GM19193 (cell line): Measurements from ENCODE around the gene MICALL1.

Experiments
- POLR2A ChIP-seq: IDR thresholded peaks from 4 replicates; pipeline ENCODE4 v1.6.1; 2011; ENCODE audit not compliant: insufficient read depth, insufficient read length; ENCODE audit errors: extremely low read depth

Gene MICALL1

DNA sequence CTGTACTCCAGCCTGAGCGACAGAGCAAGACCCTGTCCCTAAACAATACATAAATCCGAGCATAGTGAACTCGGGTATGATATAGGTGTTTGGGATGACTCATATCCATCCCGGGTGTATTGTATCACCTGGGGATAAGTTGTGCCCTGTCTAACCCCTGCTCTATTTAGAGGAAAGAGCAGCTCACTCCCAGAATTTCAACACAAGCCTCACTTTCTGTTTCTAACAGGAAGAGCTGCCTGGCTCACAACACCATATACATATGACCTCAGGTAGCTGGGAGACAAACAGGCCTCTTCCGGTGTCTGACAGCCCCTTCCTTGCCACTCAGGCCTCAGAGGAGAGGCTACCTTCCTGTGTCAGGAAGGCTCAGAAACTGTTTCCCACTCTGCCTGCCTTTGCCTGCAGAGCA is 9.9 kb upstream of the MICALL1 start:
- TF ChIP-seq POLR2A: peak; percentile 44

DNA sequence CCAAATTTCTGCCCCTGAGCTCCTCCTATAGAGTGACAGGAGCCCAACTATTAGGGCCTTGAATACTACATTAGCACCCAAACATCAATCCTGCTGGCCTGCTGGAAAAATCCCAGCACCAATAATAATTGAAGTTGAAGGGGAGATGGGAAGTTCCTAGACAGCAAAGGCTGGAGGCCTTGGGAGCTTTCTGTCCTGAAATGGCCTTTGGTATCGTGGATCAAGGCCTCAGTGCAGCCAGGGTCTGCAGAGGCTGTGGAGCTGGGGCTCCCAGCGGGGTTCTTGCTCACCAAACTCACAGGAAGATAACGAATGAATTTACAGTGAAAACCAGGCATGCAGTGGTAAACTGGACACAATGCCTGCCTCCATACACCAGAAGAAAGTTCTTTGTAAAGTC is 9.2 kb upstream of the MICALL1 start:
- no peak for TF ChIP-seq POLR2A

- TF ChIP-seq POLR2A: no peak
Observed at GRCh38 chr22:37897807-37898206, 8.3 kb upstream of the MICALL1 start.

DNA sequence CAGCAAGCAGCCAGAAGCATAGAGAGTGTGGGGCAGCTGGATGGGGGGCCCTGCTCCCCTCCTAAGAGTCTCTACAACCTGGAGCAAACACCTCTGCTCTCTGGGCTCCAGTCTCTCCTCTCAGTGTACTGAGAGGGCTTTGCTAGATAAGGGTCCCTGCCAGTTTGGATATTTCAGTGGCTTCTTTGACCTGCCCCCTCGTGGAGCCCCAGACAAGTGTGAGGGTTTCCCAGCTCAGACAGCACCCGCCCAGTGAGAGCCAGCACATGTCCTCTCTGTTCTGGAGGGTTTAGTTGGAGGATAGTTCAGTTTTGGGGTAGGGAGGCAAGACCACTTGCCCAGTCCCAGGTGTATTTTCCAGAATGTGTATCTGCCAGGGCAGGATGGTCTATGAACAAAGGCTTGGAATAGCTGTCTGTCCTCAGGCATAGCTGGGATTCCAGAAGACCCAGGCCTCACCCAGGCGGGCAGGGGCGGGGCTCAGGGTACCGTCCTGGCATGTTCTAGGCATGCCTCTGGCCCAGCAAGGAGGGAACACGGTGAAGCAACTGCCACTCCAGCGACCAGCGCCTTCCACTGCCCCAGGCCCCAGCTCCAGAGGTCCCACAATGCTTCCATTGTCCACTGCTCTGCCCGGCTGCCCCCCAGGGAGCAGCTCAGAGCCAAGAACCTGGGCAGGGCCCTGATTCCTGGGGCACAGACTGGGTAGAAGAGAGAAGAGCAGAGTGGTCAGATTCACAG is 7.5 kb upstream of the MICALL1 start:
- no peak for TF ChIP-seq POLR2A

DNA sequence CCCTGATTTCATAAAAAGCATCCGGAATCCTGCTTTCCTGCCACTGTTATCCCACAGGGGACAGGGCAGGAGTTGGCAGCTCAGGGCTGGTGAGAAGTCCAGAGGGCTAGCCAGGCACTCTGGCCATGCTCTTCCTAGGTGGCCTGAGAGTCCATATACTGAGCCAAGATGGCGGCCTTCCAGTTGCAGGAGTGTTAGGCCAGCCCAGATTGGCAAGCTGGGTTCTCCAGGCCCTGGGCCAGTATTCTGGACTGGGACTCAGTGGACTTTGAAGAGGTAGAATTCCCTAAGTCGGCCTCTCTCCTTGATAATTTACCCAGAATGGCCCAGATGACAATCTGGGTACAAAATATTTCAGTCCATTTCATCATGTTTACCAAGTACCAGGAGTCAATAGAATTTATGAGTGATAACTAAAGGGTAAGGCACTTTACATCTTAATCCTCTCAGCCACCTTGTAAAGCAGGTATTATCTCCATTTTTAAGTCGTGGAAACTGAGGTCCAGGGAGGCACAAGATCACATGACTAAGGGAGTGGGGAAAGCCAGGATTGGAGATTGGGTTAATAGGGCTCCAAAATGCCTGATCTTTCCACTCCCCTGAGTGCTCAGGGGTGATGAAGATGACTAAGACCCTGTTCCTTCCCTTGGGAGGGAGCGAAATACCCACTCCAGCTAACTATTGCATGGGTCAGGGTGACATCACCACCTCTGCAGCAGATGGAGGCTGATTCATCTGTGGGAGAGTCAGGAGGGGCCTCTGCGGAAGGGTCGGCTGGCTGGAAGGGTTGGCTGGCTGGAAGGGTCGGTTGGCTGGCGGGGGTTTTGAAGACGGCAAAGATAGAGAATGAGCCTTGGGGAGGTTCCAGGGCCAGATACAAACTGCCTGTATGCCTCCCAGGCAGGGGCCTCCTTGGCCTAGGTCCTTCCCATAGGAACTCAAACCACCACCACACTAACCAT is 1.2 kb upstream of the MICALL1 start:
- TF ChIP-seq POLR2A: no peak

- TF ChIP-seq POLR2A: peak; percentile 53
Observed at GRCh38 chr22:37906364-37907008, 389 bp downstream of the MICALL1 start.

GRCh38 chr22:37907036-37907954 is 1.2 kb downstream of the MICALL1 start:
- TF ChIP-seq POLR2A: no peak

GRCh38 chr22:37909766-37910165 is 3.7 kb downstream of the MICALL1 start:
- no peak for TF ChIP-seq POLR2A

- TF ChIP-seq POLR2A: no peak
Observed at GRCh38 chr22:37910890-37911672, 5.0 kb downstream of the MICALL1 start.

DNA sequence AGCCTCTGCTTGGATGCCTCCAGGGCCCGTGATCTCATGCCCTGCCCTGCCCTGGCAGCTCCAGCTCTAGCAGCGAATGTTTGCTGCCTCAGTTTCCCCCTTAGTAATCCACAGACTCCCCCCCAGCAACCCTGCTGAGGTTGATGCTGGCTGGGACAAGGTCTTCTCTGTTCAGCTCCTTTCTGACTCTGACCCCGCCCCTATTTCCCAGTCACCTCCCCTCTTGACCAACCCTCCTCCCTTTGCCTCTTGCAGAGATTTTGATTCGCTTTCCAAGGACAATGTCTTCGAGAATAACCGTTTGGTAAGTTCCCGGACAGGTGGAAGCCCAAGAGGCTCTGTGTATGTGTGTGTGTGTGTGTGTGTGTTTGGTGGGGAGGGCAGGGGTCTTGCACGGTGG is 5.6 kb downstream of the MICALL1 start:
- TF ChIP-seq POLR2A: no peak

GRCh38 chr22:37912171-37912570 is 6.1 kb downstream of the MICALL1 start:
- TF ChIP-seq POLR2A: no peak

DNA sequence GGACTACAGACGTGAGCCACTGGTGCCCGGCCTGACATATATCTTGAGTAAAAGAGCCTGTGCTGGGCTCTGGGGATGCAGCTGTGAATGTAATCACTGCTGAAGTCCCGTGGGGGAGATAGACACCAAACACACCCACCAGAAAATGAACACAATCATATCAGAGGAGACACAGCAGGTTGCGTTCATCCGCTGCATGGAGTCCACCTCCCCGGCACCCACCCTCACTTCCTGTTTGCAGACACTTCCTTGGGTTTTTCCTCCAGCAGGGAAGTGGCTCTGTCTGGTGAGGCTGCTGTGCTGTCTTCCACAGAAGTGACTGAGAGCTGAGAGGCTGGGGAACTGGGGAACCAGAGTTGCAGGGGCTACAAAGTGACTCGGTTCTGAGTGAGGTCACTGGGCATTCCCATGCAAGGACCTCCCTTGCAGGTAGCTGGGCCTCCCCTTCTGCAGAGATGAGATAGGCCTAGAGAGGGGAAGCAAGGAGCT is 7.2 kb downstream of the MICALL1 start:
- no peak for TF ChIP-seq POLR2A

DNA sequence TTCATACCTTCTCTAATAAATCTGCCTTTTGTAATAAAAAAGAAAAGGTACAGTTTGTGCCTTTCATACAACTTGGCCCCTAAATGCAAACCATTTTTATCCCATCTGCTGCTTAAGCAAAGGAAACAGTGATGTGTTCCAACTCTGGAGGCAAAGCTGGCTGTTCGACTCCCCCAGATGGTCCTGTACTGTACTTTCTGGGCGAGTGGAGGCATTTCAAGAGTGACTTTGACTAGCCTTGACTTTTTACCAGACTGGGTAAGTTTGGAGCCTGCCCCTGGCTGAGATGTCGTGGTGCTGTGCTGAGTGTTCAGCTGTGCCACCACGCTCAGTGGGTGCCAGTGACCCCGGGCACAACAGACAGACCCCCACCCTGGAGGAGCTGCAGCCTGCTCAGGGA is 10.2 kb downstream of the MICALL1 start:
- no peak for TF ChIP-seq POLR2A
